GM18867 (cell line): Measurements from ENCODE around the gene ZMYM2.
"Not testable (repeated sequence)": the region's sequence is repeated elsewhere in the genome, so short reads cannot be mapped to it uniquely, and the experiment has no call there.

Source experiments
- ATAC-seq: cut with Tn5 transposase; IDR thresholded peaks from one replicate; pipeline ENCODE4 v1.9.1; 2021; ENCODE audit warnings: mild to moderate bottlenecking, moderate library complexity; ENCODE audit not compliant: unreplicated experiment

Gene ZMYM2

DNA sequence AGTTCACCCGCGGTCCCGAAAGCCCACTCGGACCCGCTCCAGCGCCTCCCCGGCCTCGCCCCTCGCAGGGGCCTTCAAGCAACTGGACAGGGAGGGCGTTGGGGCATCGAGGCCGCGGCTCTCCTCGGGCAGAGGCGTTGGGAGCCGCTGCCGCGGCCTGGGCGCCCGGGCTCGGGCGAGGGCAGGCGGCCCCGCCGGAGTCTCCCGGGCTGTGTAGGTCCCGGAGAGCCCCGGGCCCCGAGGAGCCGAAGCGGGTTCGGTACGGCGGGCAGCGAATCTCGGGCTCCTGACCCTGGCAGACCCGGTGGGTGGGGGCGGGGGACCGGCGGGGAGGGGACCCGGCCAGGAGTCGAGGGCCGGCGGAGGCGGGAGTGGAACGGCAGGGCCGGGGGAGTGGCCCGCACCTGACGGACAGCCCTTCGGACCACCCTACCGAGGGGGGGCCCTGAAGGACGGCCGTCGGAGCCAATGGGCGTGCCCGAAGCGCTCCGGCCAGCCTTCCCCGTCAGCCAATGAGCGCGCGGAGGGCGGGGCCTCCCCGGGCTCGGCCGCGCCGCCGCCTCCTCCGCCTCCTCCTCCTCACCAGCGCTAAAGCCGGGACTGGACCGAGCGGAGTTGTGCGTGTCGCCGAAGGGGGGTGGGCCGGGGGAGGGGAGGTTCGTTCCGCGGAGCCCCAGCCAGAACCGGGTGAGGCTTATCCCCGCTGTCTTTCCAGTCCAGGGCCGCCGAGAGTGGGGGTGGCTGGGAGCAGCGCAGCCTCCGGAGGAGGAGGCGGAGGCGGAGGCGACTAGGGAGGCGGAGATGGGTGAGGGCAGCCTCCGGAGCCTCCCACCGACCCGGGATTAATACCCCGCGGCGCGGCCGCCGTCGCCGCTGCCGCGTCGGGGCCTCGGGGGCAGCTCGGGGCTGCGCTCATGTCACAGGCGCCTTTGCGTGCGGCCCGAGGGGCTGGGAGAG, at the start of gene ZMYM2:
TSS of gene ZMYM2 (plus strand) at position 573 of the 957 bp plus-strand sequence. CDS start 34,346 bp downstream, outside the sequence.
- peak; percentile 80 for ATAC-seq

DNA sequence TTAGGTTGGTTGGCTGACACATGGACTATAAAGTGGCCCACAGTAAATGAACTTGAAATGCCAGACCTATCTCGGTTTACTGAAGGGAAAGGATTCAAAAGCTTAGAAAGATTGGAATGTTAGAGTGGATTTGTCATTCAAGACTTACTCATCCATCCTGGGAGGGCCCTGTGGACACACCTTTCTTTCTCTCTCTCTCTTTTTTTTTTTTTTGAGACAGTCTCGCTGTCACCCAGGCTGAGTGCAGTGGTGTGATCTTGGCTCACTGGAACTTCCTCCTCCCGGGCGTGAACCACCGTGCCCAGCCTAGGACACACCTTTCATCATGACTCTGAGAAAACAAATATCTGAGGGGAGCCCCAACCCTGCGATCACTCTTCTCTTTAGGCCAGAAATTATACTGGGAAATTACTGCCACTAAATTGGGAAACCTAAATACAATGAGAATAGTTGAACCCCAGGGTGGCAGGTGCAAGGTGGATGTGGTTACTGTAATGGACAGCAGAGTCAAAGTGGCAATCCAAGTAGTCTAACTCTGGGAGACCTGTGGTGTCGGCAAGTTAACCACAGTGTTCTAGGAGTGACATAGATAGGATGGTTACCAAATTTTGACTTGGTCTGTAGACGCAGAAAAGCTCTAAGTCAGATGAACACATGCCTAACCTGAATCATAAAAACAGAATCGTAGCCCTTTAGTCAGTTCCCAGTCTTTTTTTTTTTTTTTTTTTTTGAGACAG, 48.0 kb upstream of the ZMYM2 start:
- ATAC-seq = no peak

DNA sequence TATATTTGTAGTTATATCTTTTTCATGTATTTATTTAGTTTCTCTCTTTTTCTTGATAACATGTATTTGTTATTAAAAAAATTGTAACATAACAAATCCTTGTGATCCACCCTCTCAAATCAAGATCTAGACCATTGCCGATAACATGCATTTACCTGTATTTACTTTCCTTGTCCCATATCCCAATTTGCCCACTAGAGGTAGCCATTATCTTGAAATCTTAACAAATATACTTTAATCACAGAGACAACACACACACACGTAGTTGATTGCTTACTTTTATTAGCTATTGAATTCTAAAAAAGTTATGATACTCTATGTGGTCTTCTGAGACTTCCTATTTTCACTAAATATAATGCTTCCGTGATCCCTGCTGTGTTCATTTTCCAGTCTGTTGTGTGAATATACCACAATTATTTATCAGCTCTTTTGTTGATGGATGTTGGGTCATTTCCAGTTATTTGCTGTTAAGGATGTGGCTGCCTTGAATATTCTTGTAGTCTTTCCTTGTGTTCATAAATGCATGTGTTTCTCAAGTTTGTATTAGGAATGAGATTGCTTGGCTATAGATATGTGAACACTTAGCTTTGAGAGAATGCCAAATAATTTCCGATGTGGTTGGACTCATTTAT, 31.3 kb upstream of the ZMYM2 start:
- ATAC-seq = no peak

DNA sequence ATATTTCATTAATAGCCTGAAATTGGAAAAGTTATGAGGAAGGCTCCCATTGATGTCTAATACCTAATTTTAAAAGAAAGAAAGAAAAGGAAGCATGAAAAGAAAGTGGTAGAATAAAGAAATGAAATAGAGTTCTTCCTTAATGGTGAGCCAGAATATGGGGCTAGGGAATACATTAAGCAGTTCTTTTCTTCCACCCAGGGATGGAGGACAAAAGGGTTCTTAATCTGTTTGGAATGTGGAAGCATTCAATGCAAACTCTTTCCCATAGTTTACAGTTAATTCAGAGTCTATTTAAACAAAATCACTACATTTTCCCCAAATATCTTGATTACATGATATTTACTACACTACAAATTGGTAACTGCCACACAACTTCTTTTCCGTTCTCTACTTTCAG, 18.4 kb upstream of the ZMYM2 start:
- no peak for ATAC-seq

GRCh38 chr13:19950374-19950773, 8.2 kb upstream of the ZMYM2 start:
- no peak for ATAC-seq

GRCh38 chr13:19952850-19953249, 5.7 kb upstream of the ZMYM2 start:
- ATAC-seq = no peak

GRCh38 chr13:19955873-19956559, 2.5 kb upstream of the ZMYM2 start:
- ATAC-seq = no peak

DNA sequence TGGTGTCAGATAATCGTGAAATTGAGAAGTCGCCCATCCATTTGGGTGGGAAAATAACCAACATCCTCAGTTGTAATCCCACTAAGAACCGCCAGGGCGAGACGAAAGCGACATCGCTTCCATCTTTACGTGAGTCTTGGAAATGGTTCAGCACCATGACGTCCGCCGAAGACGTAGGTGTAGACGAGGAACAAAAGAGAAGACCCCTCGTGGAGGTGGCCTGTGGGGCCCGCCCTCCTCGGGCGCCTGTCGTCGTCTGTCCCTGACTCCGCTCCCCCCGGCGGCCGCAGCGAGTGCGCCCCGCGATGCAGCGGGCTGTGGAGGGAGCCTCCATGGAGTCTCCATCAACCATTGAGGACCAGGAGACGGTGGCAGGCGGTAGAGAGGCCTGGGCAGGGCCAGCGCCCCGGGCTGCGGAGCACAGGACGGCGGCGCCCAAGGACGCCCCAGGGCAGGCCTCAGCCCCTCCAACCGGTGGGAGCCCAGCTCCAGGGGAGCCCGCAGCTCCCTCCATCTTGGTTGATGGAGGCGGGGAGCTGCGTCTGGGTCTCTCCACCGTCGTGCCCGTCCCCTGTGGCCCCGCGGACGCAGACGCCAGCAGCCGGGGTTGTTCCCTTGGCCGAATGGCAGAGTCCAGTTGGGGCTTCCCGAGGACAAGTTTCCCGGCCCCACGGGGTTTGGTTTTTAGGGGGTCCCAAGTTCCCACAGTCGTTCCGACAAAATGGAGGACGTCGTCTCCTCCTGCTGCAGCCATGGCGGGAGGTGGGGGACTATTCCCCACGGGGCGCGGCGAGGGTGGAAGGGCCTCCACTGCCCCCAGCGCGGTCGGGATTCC, 990 bp upstream of the ZMYM2 start:
- peak; percentile 19 for ATAC-seq

GRCh38 chr13:19959141-19959830, 759 bp downstream of the ZMYM2 start:
- peak; percentile 11 for ATAC-seq

GRCh38 chr13:19959831-19960652, 1.5 kb downstream of the ZMYM2 start:
- peak; percentile 40 for ATAC-seq

GRCh38 chr13:19960653-19960976, 2.1 kb downstream of the ZMYM2 start:
- no peak for ATAC-seq

DNA sequence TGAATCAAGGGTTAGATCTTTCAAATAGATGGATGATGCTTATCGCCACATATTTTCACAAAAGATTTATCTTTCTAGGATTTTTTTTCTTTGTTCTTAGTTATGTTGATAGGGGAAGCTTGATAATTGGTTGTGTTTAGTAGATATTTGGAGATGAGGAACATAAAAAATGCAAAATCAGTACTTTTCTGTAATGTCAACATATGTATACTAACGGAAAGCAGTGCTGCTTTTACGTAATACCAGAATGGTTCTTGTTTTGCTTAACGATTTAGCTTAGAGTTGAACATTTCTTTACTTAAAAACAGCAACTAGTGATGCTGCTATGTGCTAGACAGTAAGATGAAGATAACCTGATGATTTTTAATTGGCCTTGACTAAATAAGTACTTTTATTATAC, 3.0 kb downstream of the ZMYM2 start:
- ATAC-seq = no peak

DNA sequence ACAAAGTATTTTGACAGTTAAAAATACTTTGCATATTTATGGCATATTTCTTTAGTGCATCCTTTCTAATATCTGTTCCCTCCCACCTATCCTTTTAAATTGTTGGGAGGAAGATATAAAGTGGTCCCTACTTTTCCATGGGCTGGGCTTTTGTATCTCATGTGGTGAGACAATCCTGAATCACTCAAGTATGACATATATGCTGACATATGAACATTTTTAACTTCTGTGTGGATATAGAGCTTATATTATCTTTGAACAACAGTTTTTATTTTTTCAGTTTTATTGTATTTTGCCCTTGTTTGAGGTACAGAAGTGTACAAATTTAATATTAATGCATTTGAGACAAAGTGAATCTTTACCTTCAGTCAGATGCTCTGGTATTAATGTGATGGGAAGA, 3.4 kb downstream of the ZMYM2 start:
- no peak for ATAC-seq

- ATAC-seq = no peak
These were observed 4.4 kb downstream of the ZMYM2 start for GRCh38 chr13:19962894-19963293.

GRCh38 chr13:19967621-19968020, 9.1 kb downstream of the ZMYM2 start:
- peak; percentile 70 for ATAC-seq

GRCh38 chr13:19974498-19975009, 16.0 kb downstream of the ZMYM2 start:
- not testable (repeated sequence) for ATAC-seq

DNA sequence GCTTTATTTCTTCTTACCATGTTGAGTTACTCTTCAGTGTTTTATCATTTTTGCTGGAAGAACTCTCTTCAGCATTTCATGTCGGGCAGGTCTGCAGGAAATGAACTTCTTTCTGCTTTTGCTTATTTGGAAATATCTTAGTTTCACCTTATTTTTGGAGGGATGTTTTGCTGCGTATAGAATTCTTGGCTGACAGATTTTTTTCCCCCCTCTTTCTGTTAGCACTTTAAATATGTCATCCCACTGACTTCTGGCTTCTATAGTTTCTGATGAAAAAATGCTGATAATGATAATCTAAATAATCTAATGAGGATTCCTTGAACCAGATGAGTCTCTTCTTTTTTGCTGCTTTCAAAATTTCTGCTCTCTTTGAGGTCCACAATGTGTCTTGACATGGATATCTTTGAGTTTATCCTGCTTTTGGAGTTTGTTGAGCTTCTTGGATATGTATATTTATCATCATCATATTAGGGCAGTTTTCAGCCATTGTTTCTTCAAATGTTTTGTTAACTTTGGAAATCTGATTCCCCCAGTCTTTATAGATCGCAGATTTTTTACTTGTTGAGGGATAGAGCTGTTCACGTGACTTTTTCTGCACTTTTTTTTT, 20.4 kb downstream of the ZMYM2 start:
- no peak for ATAC-seq

DNA sequence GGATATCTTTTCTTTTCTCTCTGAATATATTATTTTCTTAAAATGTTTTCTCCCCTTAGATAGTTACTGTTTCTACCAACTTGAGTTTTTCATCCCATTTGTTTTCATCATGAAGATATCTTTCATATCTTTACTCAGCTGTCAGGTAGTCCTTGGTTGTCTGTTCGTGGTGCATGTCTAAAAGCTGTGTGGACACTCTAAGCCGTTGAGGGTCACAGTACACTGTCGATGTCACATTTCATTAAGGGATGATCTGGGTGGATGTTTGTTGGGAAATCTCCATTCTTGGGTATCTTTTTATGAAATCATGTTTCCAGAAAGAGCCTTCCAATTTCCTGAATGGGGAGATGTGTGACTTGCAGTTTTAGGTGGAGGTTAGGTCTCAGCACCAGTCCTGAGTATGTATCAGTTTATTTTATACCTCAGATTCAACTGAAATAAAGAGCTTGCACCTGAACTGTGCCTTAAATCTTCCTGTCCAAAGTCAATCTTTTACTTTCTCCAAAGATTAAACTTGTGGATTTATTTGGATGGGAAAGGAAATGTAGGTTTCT, 23.2 kb downstream of the ZMYM2 start:
- ATAC-seq = no peak
